Glomerular visceral epithelial cell (primary cell): ENCODE data around the gene SPATA24.
"Not testable (repeated sequence)": the region's sequence is repeated elsewhere in the genome, so short reads cannot be mapped to it uniquely, and the experiment has no call there.

Experiments used
- DNase-seq: peaks from one replicate; pipeline ENCODE4 v3.0.0-alpha.2; 2016; ENCODE audit errors: extremely low spot score

Gene SPATA24

GRCh38 chr5:139383993-139384590, 19.8 kb downstream of the SPATA24 start:
- no peak for DNase-seq

GRCh38 chr5:139383275-139383992, 20.5 kb downstream of the SPATA24 start, which contains the start of gene SLC23A1:
Gene SLC23A1 (minus strand): TSS chr5:139383297. CDS start chr5:139383253, 44 bp downstream.
- peak; percentile 71 for DNase-seq

- DNase-seq: no peak
These were observed 21.1 kb downstream of the SPATA24 start for GRCh38 chr5:139382807-139383206.

- no peak for DNase-seq
These were observed 21.8 kb downstream of the SPATA24 start for GRCh38 chr5:139381837-139382761.

- no peak for DNase-seq
These were observed 24.1 kb downstream of the SPATA24 start for GRCh38 chr5:139379626-139380449.

GRCh38 chr5:139378941-139379361, 24.9 kb downstream of the SPATA24 start:
- no peak for DNase-seq

GRCh38 chr5:139378101-139378825, 25.6 kb downstream of the SPATA24 start:
- DNase-seq: no peak

GRCh38 chr5:139377226-139377625, 26.7 kb downstream of the SPATA24 start:
- no peak for DNase-seq

GRCh38 chr5:139376364-139376763, 27.5 kb downstream of the SPATA24 start:
- no peak for DNase-seq

- no peak for DNase-seq
These were observed 29.0 kb downstream of the SPATA24 start for GRCh38 chr5:139374909-139375308.

GRCh38 chr5:139371482-139372435, 32.1 kb downstream of the SPATA24 start:
- DNase-seq: peak; percentile 62

GRCh38 chr5:139369181-139369580, 34.7 kb downstream of the SPATA24 start:
- DNase-seq: no peak

- no peak for DNase-seq
These were observed 35.3 kb downstream of the SPATA24 start for GRCh38 chr5:139368613-139369012.

- DNase-seq: no peak
These were observed 39.4 kb downstream of the SPATA24 start for GRCh38 chr5:139364466-139364865.

- DNase-seq: no peak
These were observed 40.0 kb downstream of the SPATA24 start for GRCh38 chr5:139363937-139364336.

- DNase-seq: no peak
These were observed 42.0 kb downstream of the SPATA24 start for GRCh38 chr5:139361835-139362429.

GRCh38 chr5:139360384-139360783, 43.5 kb downstream of the SPATA24 start:
- DNase-seq: no peak

- no peak for DNase-seq
These were observed 45.8 kb downstream of the SPATA24 start for GRCh38 chr5:139358064-139358463.

- not testable (repeated sequence) for DNase-seq
These were observed 48.0 kb downstream of the SPATA24 start for GRCh38 chr5:139355900-139356299.
